ENCODE data around the gene BTG2.

DNA sequence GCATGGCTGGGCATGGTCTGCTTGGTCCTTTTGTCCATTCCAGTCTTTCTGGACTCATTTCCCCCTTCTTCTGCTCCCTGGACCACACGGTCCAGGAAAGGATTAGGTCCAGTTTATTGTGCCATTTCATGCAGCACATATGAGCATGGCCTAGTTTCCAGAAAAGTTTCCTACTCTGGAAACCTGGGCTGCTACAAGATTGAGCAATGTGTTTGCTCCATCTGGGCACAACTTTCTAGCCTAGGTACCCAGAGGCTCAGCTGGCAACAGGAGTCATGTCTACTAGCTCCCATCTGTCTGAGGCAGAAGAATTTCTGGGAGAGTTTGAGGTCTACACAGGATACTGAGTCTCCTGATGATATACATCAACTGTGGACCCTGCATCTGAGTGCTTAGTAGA, 30.8 kb downstream of the BTG2 start:
- TF ChIP-seq CTCF (IDR thresholded peaks at IDR 0.05 in 2 of 3, conservative IDR thresholded peaks at IDR 0.05 in 1 of 3; ENCODE audit: borderline replicate concordance in 1 of 3, insufficient read depth in 1 of 3, low read depth in 2 of 3, low read length in 2 of 3) (no peak), CEBPB (IDR thresholded peaks at IDR 0.05; ENCODE audit: low read depth) (no peak), POLR2A (IDR thresholded peaks at IDR 0.05; ENCODE audit: borderline replicate concordance, extremely low read depth, insufficient read depth, insufficient read length) (no peak), POLR2AphosphoS5 (IDR thresholded peaks at IDR 0.05; ENCODE audit: low read depth, low read length) (no peak), EZH2phosphoT487 (IDR thresholded peaks at IDR 0.05; ENCODE audit: borderline replicate concordance) (no peak), RAD21 (IDR thresholded peaks at IDR 0.05; ENCODE audit: low read depth) (no peak), YY1 (IDR thresholded peaks at IDR 0.05; ENCODE audit: extremely low read depth, insufficient replicate concordance, low read depth, low read length) (no peak), CBX3 (IDR thresholded peaks at IDR 0.05; ENCODE audit: low read depth) (no peak), EZH2 (IDR thresholded peaks at IDR 0.05) (no peak)
- TF ChIP-seq, protein P1, sequence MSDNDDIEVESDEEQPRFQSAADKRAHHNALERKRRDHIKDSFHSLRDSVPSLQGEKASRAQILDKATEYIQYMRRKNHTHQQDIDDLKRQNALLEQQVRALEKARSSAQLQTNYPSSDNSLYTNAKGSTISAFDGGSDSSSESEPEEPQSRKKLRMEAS (IDR thresholded peaks at IDR 0.05), result no peak
